Omental fat pad (tissue), 4 donors: ENCODE results near the gene PIK3C2G. TPM values are rescaled to one million over a fixed set of nuclear protein-coding genes. Genes with fewer than 3 reads are reported as not detected.

Experiments used
- ATAC-seq: fragments of 150-250 bp; one replicate; pipeline ENCODE4 v1.9.1; 2016; ENCODE audit warnings: mild to moderate bottlenecking, moderate library complexity; ENCODE audit not compliant: low FRiP score
- DNase-seq: peaks from one replicate; pipeline ENCODE4 v3.0.0-alpha.2; 2019; ENCODE audit warnings: low spot score
- CTCF ChIP-seq, 3 donors: fragments of 450-650 bp; IDR thresholded peaks; one replicate each; pipeline ENCODE4 v1.5.1; 2016 to 2017; ENCODE audit warnings: antibody characterized with exemption in 3 of 3, mild to moderate bottlenecking in 3 of 3, moderate library complexity in 2 of 3
- total RNA-seq, 4 donors: library from RNA; depleted of rRNA; stranded (reverse); fragments of >200 nt; gene quantifications; one replicate each; pipeline ENCODE4 v1.1.0, GENCODE V29; 2016

Gene PIK3C2G
- total RNA-seq, 4 donors from 2014 or later = 0.12 to 0.47 (median 0.19) TPM

- TF ChIP-seq CTCF (IDR thresholded peaks at IDR 0.05) = no peak
- ATAC-seq (no peak), DNase-seq (no peak)
Measured at GRCh38 chr12:18400186-18400585, 138.9 kb downstream of the PIK3C2G start.

GRCh38 chr12:18402872-18403611, 141.7 kb downstream of the PIK3C2G start:
- no peak for ATAC-seq
- no peak for TF ChIP-seq CTCF (IDR thresholded peaks at IDR 0.05)
- DNase-seq = no peak

- TF ChIP-seq CTCF (IDR thresholded peaks at IDR 0.05) = no peak
- no peak for ATAC-seq
- DNase-seq = no peak
Measured at GRCh38 chr12:18411453-18411852, 150.1 kb downstream of the PIK3C2G start.

- no peak for DNase-seq
- no peak for TF ChIP-seq CTCF (IDR thresholded peaks at IDR 0.05)
- no peak for ATAC-seq
Measured at GRCh38 chr12:18414671-18415070, 153.4 kb downstream of the PIK3C2G start.

- TF ChIP-seq CTCF (IDR thresholded peaks at IDR 0.05) = no peak
- no peak for ATAC-seq
Measured at GRCh38 chr12:18415227-18415626, 153.9 kb downstream of the PIK3C2G start.

GRCh38 chr12:18416412-18416811, 155.1 kb downstream of the PIK3C2G start:
- TF ChIP-seq CTCF (IDR thresholded peaks at IDR 0.05) = no peak
- ATAC-seq = no peak
- no peak for DNase-seq

More at GRCh38 chr12:18415227-18415626, 153.9 kb downstream of the PIK3C2G start:
- DNase-seq = no peak

- DNase-seq (no peak), ATAC-seq (no peak)
- no peak for TF ChIP-seq CTCF (IDR thresholded peaks at IDR 0.05)
Measured at GRCh38 chr12:18419311-18419710, 158.0 kb downstream of the PIK3C2G start.
